ENCODE measurements around the gene GIGYF2.

The GIGYF2 gene

GRCh38 chr2:232878855-232879617 is 181.9 kb downstream of the GIGYF2 start:
- Histone ChIP-seq H3K36me3 (ENCODE audit: insufficient read depth, low read depth, low read length) (no peaks in the 10 kb centered on the region), H3K4me3 (ENCODE audit: low read length) (no peak overlapping the region), H3K9ac (ENCODE audit: low read depth, low read length) (no peak overlapping the region), H3K4me1 (ENCODE audit: insufficient read depth, low read length) (no peaks in the 10 kb centered on the region), H3K27ac (ENCODE audit: low read length) (no peak overlapping the region), H3K27me3 (ENCODE audit: insufficient read depth, low read length) (peaks cover 41% of the 10 kb centered on the region), H3K9me3 (ENCODE audit: insufficient read depth, low read depth, low read length) (no peaks in the 10 kb centered on the region)

- Histone ChIP-seq H3K27me3 (ENCODE audit: insufficient read depth, low read length) (peaks cover 33% of the 10 kb centered on the region), H3K9me3 (ENCODE audit: insufficient read depth, low read depth, low read length) (no peaks in the 10 kb centered on the region), H3K9ac (ENCODE audit: low read depth, low read length) (no peak overlapping the region), H3K4me3 (ENCODE audit: low read length) (no peak overlapping the region), H3K27ac (ENCODE audit: low read length) (no peak overlapping the region), H3K4me1 (ENCODE audit: insufficient read depth, low read length) (no peaks in the 10 kb centered on the region), H3K36me3 (ENCODE audit: insufficient read depth, low read depth, low read length) (no peaks in the 10 kb centered on the region)
Observed at GRCh38 chr2:232879618-232880494, 182.7 kb downstream of the GIGYF2 start.

- H3K4me3 ChIP-seq (ENCODE audit: low read length), result no peak overlapping the region
- H3K4me1 ChIP-seq (ENCODE audit: insufficient read depth, low read length), result no peaks in the 10 kb centered on the region
- H3K36me3 ChIP-seq (ENCODE audit: insufficient read depth, low read depth, low read length), result no peaks in the 10 kb centered on the region
- peaks cover 23% of the 10 kb centered on the region for H3K27me3 ChIP-seq (ENCODE audit: insufficient read depth, low read length)
- no peaks in the 10 kb centered on the region for H3K9me3 ChIP-seq (ENCODE audit: insufficient read depth, low read depth, low read length)
- no peak overlapping the region for H3K9ac ChIP-seq (ENCODE audit: low read depth, low read length)
- no peak overlapping the region for H3K27ac ChIP-seq (ENCODE audit: low read length)
Observed at GRCh38 chr2:232880764-232881351, 183.7 kb downstream of the GIGYF2 start.

GRCh38 chr2:232882085-232882484 is 185.0 kb downstream of the GIGYF2 start:
- peaks cover 12% of the 10 kb centered on the region for H3K27me3 ChIP-seq (ENCODE audit: insufficient read depth, low read length)
- H3K9me3 ChIP-seq (ENCODE audit: insufficient read depth, low read depth, low read length), result no peaks in the 10 kb centered on the region
- H3K4me3 ChIP-seq (ENCODE audit: low read length), result no peak overlapping the region
- H3K36me3 ChIP-seq (ENCODE audit: insufficient read depth, low read depth, low read length), result no peaks in the 10 kb centered on the region
- H3K9ac ChIP-seq (ENCODE audit: low read depth, low read length), result no peak overlapping the region
- no peak overlapping the region for H3K27ac ChIP-seq (ENCODE audit: low read length)
- no peaks in the 10 kb centered on the region for H3K4me1 ChIP-seq (ENCODE audit: insufficient read depth, low read length)

- Histone ChIP-seq H3K36me3 (ENCODE audit: insufficient read depth, low read depth, low read length) (no peaks in the 10 kb centered on the region), H3K9me3 (ENCODE audit: insufficient read depth, low read depth, low read length) (no peaks in the 10 kb centered on the region), H3K9ac (ENCODE audit: low read depth, low read length) (no peak overlapping the region), H3K27ac (ENCODE audit: low read length) (no peak overlapping the region), H3K27me3 (ENCODE audit: insufficient read depth, low read length) (peaks cover 7% of the 10 kb centered on the region), H3K4me1 (ENCODE audit: insufficient read depth, low read length) (no peaks in the 10 kb centered on the region), H3K4me3 (ENCODE audit: low read length) (no peak overlapping the region)
Observed at GRCh38 chr2:232882505-232883115, 185.5 kb downstream of the GIGYF2 start.

GRCh38 chr2:232883116-232883721 is 186.1 kb downstream of the GIGYF2 start:
- Histone ChIP-seq H3K27me3 (ENCODE audit: insufficient read depth, low read length) (peaks cover under 1% of the 10 kb centered on the region; the same call in 1 of the 2 replicates), H3K4me3 (ENCODE audit: low read length) (no peak overlapping the region), H3K4me1 (ENCODE audit: insufficient read depth, low read length) (no peaks in the 10 kb centered on the region), H3K36me3 (ENCODE audit: insufficient read depth, low read depth, low read length) (no peaks in the 10 kb centered on the region), H3K27ac (ENCODE audit: low read length) (no peak overlapping the region), H3K9me3 (ENCODE audit: insufficient read depth, low read depth, low read length) (no peaks in the 10 kb centered on the region), H3K9ac (ENCODE audit: low read depth, low read length) (no peak overlapping the region)

GRCh38 chr2:232884001-232884421 is 186.9 kb downstream of the GIGYF2 start:
- Histone ChIP-seq H3K27me3 (ENCODE audit: insufficient read depth, low read length) (no peaks in the 10 kb centered on the region), H3K36me3 (ENCODE audit: insufficient read depth, low read depth, low read length) (no peaks in the 10 kb centered on the region), H3K9ac (ENCODE audit: low read depth, low read length) (no peak overlapping the region), H3K4me1 (ENCODE audit: insufficient read depth, low read length) (no peaks in the 10 kb centered on the region), H3K27ac (ENCODE audit: low read length) (no peak overlapping the region), H3K9me3 (ENCODE audit: insufficient read depth, low read depth, low read length) (no peaks in the 10 kb centered on the region), H3K4me3 (ENCODE audit: low read length) (no peak overlapping the region)

- Histone ChIP-seq H3K9ac (ENCODE audit: low read depth, low read length) (no peak overlapping the region), H3K9me3 (ENCODE audit: insufficient read depth, low read depth, low read length) (no peaks in the 10 kb centered on the region), H3K36me3 (ENCODE audit: insufficient read depth, low read depth, low read length) (no peaks in the 10 kb centered on the region), H3K4me1 (ENCODE audit: insufficient read depth, low read length) (no peaks in the 10 kb centered on the region), H3K27ac (ENCODE audit: low read length) (no peak overlapping the region), H3K4me3 (ENCODE audit: low read length) (no peak overlapping the region), H3K27me3 (ENCODE audit: insufficient read depth, low read length) (no peaks in the 10 kb centered on the region)
Observed at GRCh38 chr2:232884549-232885263, 187.6 kb downstream of the GIGYF2 start.

GRCh38 chr2:232885264-232885961 is 188.3 kb downstream of the GIGYF2 start:
- no peak overlapping the region for H3K4me3 ChIP-seq (ENCODE audit: low read length)
- H3K9me3 ChIP-seq (ENCODE audit: insufficient read depth, low read depth, low read length), result no peaks in the 10 kb centered on the region
- no peak overlapping the region for H3K27ac ChIP-seq (ENCODE audit: low read length)
- no peaks in the 10 kb centered on the region; the same call in 1 of the 2 replicates for H3K4me1 ChIP-seq (ENCODE audit: insufficient read depth, low read length)
- H3K27me3 ChIP-seq (ENCODE audit: insufficient read depth, low read length), result no peaks in the 10 kb centered on the region
- no peaks in the 10 kb centered on the region for H3K36me3 ChIP-seq (ENCODE audit: insufficient read depth, low read depth, low read length)
- H3K9ac ChIP-seq (ENCODE audit: low read depth, low read length), result no peak overlapping the region

GRCh38 chr2:232886176-232886575 is 189.0 kb downstream of the GIGYF2 start:
- Histone ChIP-seq H3K9ac (ENCODE audit: low read depth, low read length) (no peak overlapping the region), H3K27ac (ENCODE audit: low read length) (no peak overlapping the region), H3K4me3 (ENCODE audit: low read length) (no peak overlapping the region)

More at GRCh38 chr2:232886176-232886575, 189.0 kb downstream of the GIGYF2 start:
- Histone ChIP-seq H3K27me3 (ENCODE audit: insufficient read depth, low read length) (no peaks in the 10 kb centered on the region), H3K36me3 (ENCODE audit: insufficient read depth, low read depth, low read length) (no peaks in the 10 kb centered on the region), H3K4me1 (ENCODE audit: insufficient read depth, low read length) (no peaks in the 10 kb centered on the region; the same call in 1 of the 2 replicates), H3K9me3 (ENCODE audit: insufficient read depth, low read depth, low read length) (no peaks in the 10 kb centered on the region)

Data from iPS-20b (cell line).